Measurements from ENCODE around the gene CARS2. TPM values are rescaled to one million over a fixed set of nuclear protein-coding genes. Genes with fewer than 3 reads are reported as not detected.

Gene CARS2
- total and polyA plus RNA-seq, 2 experiments from 2014 or later, result 39.0 to 53.5 TPM

DNA sequence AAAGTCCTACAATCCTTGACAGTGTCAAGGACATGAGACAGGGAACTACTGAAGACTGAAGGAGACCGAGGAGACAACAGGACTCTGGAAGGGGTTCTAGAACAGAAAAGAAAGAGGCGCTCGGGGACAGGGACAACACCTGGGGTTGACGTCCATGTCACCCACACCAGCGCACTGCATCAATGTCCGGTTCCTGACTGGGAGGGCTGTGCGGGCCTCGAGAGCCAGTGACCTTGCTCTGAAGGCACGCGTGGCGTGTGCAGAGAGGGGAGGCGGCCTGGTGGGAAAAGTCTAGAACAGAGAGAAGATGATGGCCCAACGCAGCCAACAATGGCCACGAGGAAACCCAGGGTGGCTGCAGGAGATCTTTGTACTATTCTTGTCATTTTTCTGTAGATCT lies 5.7 kb downstream of the CARS2 start (continued):
- TF ChIP-seq ZNF331 (CRISPR knock-in tag; IDR thresholded peaks at IDR 0.05; ENCODE audit: low read depth), result no peak

DNA sequence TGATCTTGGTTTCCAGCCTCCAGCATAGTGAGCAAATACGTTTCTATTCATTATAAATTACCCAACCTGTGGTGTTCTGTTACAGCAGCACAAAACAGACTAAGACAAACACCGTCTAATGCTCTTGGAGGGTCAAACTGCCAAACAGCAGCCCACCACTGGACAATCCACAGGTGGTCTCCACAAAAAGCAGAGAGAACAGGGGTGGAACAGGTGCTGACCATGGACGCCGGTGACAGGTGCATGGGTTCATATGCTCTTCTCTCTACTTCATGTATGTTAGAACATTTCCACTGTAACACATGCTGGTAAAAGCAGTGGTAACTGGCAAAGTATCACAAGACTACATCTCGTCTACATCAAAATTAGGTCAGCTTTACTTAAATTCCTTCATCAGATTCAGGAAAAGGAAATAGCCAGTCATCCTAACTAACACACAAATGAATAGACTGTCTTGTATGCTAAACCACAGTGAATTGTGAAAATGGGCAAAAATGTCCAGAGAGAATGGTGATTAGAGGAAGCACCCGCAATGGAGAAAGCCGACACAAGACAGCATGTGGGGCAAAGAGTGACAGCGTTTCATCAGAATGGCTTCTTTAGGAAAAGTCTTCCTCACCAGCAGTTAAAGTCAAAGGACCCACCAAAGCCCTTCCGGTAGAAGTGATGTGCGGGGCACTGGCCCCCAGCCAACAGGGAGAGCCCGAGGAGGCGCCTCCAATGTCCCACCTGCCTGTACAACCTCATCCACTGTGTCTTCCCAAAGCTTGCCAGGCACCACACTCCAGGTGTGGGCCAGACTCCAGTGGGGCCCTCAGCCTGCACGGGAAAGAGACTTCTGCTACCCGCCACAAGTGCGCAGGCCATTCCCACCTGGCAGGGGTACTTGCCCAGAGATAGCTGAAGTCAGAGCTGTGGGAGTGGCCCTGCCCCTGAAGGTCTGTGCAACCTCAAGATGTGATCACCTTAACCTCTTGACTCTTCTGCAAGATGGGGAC lies 6.5 kb downstream of the CARS2 start:
- no peaks in the 10 kb centered on the region for H3K9me2 ChIP-seq (ENCODE audit: insufficient read depth)
- no peaks in the 10 kb centered on the region for H3F3A ChIP-seq (replicated peaks; ENCODE audit: low read depth)
- Mint-ChIP-seq H3K27ac (no peak overlapping the region), H3K9me3 (no peaks in the 10 kb centered on the region), H3K36me3 (ENCODE audit: low read depth) (peaks cover 54% of the 10 kb centered on the region), H3K4me3 (no peak overlapping the region), H3K4me1 (peaks cover 9% of the 10 kb centered on the region), H3K27me3 (ENCODE audit: insufficient read depth, low read depth, poor library complexity) (peaks cover 2% of the 10 kb centered on the region)
- no peak overlapping the region for H3K27ac ChIP-seq (ENCODE audit: low read depth)
- H4K20me1 ChIP-seq (replicated peaks; ENCODE audit: insufficient read depth), result 0 out of 2 replicates have a peak, but pooled peaks cover 7% of the 10 kb centered on the region
- no peak for DNase-seq (ENCODE audit: low spot score)
- H3K36me3 ChIP-seq (ENCODE audit: insufficient read depth), result peaks cover 17% of the 10 kb centered on the region
- peaks cover 13% of the 10 kb centered on the region; the same call in 1 of the 2 replicates for H3K79me2 ChIP-seq (replicated peaks; ENCODE audit: insufficient read depth)
- no peak overlapping the region for H3K4me2 ChIP-seq
- H3K4me1 ChIP-seq (ENCODE audit: insufficient read depth), result peaks cover 6% of the 10 kb centered on the region; the same call in 1 of the 2 replicates
- no peak for ATAC-seq
- no peak overlapping the region for H3K4me3 ChIP-seq
- H2AFZ ChIP-seq, result no peak overlapping the region
- H3K27me3 ChIP-seq (ENCODE audit: insufficient read depth), result no peaks in the 10 kb centered on the region
- TF ChIP-seq JUNB (IDR thresholded peaks at IDR 0.05; ENCODE audit: unreplicated experiment), result no peak
- no peak for TF ChIP-seq ZNF114 (CRISPR knock-in tag; IDR thresholded peaks at IDR 0.05)
- TF ChIP-seq, protein P1, sequence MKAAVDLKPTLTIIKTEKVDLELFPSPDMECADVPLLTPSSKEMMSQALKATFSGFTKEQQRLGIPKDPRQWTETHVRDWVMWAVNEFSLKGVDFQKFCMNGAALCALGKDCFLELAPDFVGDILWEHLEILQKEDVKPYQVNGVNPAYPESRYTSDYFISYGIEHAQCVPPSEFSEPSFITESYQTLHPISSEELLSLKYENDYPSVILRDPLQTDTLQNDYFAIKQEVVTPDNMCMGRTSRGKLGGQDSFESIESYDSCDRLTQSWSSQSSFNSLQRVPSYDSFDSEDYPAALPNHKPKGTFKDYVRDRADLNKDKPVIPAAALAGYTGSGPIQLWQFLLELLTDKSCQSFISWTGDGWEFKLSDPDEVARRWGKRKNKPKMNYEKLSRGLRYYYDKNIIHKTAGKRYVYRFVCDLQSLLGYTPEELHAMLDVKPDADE (IDR thresholded peaks at IDR 0.05), result no peak
- TF ChIP-seq EZH2 (IDR thresholded peaks at IDR 0.05; ENCODE audit: low read depth, unreplicated experiment), result no peak
- no peak for TF ChIP-seq STAT1 (IDR thresholded peaks at IDR 0.05; ENCODE audit: unreplicated experiment)
- TF ChIP-seq, protein P2, sequence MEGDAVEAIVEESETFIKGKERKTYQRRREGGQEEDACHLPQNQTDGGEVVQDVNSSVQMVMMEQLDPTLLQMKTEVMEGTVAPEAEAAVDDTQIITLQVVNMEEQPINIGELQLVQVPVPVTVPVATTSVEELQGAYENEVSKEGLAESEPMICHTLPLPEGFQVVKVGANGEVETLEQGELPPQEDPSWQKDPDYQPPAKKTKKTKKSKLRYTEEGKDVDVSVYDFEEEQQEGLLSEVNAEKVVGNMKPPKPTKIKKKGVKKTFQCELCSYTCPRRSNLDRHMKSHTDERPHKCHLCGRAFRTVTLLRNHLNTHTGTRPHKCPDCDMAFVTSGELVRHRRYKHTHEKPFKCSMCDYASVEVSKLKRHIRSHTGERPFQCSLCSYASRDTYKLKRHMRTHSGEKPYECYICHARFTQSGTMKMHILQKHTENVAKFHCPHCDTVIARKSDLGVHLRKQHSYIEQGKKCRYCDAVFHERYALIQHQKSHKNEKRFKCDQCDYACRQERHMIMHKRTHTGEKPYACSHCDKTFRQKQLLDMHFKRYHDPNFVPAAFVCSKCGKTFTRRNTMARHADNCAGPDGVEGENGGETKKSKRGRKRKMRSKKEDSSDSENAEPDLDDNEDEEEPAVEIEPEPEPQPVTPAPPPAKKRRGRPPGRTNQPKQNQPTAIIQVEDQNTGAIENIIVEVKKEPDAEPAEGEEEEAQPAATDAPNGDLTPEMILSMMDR (conservative IDR thresholded peaks at IDR 0.05; ENCODE audit: low read depth in 2 of 2), result no peak
- TF ChIP-seq NANOG (IDR thresholded peaks at IDR 0.05; ENCODE audit: borderline replicate concordance), result no peak
- no peak for TF ChIP-seq ZNF331 (CRISPR knock-in tag; IDR thresholded peaks at IDR 0.05; ENCODE audit: low read depth)
- no peak for TF ChIP-seq CREB1 (CRISPR knock-in tag; IDR thresholded peaks at IDR 0.05; ENCODE audit: low read depth)
- TF ChIP-seq, protein P3, sequence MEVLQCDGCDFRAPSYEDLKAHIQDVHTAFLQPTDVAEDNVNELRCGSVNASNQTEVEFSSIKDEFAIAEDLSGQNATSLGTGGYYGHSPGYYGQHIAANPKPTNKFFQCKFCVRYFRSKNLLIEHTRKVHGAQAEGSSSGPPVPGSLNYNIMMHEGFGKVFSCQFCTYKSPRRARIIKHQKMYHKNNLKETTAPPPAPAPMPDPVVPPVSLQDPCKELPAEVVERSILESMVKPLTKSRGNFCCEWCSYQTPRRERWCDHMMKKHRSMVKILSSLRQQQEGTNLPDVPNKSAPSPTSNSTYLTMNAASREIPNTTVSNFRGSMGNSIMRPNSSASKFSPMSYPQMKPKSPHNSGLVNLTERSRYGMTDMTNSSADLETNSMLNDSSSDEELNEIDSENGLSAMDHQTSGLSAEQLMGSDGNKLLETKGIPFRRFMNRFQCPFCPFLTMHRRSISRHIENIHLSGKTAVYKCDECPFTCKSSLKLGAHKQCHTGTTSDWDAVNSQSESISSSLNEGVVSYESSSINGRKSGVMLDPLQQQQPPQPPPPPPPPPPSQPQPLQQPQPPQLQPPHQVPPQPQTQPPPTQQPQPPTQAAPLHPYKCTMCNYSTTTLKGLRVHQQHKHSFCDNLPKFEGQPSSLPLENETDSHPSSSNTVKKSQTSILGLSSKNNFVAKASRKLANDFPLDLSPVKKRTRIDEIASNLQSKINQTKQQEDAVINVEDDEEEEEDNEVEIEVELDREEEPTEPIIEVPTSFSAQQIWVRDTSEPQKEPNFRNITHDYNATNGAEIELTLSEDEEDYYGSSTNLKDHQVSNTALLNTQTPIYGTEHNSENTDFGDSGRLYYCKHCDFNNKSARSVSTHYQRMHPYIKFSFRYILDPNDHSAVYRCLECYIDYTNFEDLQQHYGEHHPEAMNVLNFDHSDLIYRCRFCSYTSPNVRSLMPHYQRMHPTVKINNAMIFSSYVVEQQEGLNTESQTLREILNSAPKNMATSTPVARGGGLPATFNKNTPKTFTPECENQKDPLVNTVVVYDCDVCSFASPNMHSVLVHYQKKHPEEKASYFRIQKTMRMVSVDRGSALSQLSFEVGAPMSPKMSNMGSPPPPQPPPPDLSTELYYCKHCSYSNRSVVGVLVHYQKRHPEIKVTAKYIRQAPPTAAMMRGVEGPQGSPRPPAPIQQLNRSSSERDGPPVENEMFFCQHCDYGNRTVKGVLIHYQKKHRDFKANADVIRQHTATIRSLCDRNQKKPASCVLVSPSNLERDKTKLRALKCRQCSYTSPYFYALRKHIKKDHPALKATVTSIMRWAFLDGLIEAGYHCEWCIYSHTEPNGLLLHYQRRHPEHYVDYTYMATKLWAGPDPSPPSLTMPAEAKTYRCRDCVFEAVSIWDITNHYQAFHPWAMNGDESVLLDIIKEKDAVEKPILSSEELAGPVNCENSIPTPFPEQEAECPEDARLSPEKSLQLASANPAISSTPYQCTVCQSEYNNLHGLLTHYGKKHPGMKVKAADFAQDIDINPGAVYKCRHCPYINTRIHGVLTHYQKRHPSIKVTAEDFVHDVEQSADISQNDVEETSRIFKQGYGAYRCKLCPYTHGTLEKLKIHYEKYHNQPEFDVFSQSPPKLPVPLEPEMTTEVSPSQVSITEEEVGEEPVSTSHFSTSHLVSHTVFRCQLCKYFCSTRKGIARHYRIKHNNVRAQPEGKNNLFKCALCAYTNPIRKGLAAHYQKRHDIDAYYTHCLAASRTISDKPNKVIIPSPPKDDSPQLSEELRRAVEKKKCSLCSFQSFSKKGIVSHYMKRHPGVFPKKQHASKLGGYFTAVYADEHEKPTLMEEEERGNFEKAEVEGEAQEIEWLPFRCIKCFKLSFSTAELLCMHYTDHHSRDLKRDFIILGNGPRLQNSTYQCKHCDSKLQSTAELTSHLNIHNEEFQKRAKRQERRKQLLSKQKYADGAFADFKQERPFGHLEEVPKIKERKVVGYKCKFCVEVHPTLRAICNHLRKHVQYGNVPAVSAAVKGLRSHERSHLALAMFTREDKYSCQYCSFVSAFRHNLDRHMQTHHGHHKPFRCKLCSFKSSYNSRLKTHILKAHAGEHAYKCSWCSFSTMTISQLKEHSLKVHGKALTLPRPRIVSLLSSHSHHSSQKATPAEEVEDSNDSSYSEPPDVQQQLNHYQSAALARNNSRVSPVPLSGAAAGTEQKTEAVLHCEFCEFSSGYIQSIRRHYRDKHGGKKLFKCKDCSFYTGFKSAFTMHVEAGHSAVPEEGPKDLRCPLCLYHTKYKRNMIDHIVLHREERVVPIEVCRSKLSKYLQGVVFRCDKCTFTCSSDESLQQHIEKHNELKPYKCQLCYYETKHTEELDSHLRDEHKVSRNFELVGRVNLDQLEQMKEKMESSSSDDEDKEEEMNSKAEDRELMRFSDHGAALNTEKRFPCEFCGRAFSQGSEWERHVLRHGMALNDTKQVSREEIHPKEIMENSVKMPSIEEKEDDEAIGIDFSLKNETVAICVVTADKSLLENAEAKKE (CRISPR knock-in tag; IDR thresholded peaks at IDR 0.05), result no peak
- no peak for TF ChIP-seq POLR2AphosphoS5 (IDR thresholded peaks at IDR 0.05; ENCODE audit: low read depth)
- no peak for TF ChIP-seq EZH2phosphoT487 (IDR thresholded peaks at IDR 0.05; ENCODE audit: unreplicated experiment)

Data from GM23338 (cell line).